ENCODE data around the gene EXOSC2.

DNA sequence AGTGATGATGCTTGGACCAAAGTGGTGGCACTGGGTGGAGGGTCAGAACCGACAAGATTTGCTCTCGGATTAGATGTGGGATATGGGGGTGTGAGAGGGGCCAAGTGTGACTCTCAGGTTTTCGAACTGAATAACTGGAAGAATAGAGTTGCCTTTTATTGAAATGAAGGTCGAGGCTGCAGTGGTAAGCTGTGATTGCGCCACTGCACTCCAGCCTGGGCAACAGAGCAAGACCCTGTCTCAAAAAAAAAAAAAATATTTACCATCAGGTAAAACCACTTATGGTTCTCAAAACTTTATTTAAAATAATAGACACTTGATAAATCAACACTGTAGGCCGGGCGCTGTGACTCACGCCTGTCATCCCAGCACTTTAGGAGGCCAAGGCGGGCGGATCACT lies 27.2 kb downstream of the EXOSC2 start:
- TF ChIP-seq POLR2A (IDR thresholded peaks at IDR 0.05), result no peak
- TF ChIP-seq, protein P1, sequence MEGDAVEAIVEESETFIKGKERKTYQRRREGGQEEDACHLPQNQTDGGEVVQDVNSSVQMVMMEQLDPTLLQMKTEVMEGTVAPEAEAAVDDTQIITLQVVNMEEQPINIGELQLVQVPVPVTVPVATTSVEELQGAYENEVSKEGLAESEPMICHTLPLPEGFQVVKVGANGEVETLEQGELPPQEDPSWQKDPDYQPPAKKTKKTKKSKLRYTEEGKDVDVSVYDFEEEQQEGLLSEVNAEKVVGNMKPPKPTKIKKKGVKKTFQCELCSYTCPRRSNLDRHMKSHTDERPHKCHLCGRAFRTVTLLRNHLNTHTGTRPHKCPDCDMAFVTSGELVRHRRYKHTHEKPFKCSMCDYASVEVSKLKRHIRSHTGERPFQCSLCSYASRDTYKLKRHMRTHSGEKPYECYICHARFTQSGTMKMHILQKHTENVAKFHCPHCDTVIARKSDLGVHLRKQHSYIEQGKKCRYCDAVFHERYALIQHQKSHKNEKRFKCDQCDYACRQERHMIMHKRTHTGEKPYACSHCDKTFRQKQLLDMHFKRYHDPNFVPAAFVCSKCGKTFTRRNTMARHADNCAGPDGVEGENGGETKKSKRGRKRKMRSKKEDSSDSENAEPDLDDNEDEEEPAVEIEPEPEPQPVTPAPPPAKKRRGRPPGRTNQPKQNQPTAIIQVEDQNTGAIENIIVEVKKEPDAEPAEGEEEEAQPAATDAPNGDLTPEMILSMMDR (IDR thresholded peaks at IDR 0.05), result no peak
